ENCODE results near the gene GATM.
"Not testable (repeated sequence)": the region's sequence is repeated elsewhere in the genome, so short reads cannot be mapped to it uniquely, and the experiment has no call there.

GATM gene

GRCh38 chr15:45376300-45376928 lies 1.9 kb downstream of the GATM start:
- Mint-ChIP-seq H3K36me3 (ENCODE audit: low read depth) (no peaks in the 10 kb centered on the region), H3K27me3 (ENCODE audit: low read depth, poor library complexity) (peaks cover 69% of the 10 kb centered on the region), H3K4me3 (peak overlapping the region; percentile 85), H3K9me3 (peaks cover 4% of the 10 kb centered on the region), H3K4me1 (peaks cover 27% of the 10 kb centered on the region), H3K27ac (no peak overlapping the region)
- DNase-seq, result no peak
- TF ChIP-seq CTCF (IDR thresholded peaks at IDR 0.05), result no peak

DNA sequence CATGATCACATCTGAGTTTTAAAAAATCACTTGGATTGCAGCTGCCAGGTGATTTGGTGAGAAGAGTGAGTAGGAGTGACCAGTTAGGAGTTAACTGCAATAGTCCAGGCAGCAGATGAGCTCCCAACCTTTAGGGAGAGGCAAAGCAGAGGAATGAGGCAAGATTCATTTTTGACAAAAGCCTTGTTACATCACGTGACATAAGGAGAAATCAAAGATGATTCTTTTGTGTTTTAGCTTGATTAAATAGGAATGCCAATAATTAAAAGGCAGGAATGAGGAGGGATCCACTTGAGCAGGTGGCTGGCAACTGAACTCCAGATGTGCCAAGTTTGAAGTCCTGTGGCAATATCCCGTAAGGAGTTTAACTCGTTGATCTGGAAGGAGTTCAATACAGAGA lies 2.5 kb downstream of the GATM start:
- Mint-ChIP-seq H3K9me3 (peaks cover 4% of the 10 kb centered on the region), H3K4me3 (peak overlapping the region; percentile 19), H3K27me3 (ENCODE audit: low read depth, poor library complexity) (peaks cover 65% of the 10 kb centered on the region), H3K4me1 (peaks cover 27% of the 10 kb centered on the region), H3K27ac (no peak overlapping the region), H3K36me3 (ENCODE audit: low read depth) (no peaks in the 10 kb centered on the region)
- no peak for DNase-seq
- TF ChIP-seq CTCF (IDR thresholded peaks at IDR 0.05), result no peak

DNA sequence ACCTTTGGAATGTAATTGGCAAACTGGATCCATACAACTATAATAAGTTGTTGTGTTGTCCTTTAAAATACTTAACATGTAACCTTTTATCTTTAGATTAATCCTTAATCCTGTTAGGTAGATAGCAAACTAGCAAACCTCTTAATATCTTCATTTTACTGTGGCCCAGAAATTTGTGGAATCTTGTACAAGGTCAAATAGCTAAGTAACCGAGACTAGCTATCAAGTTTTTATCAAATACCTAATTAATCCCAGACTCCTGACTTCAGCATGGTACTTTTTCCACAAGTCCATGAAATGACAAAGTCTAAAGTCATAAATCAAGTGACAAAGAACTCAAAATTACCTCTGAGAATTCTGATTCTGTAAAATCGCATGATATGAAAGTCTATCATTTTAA lies 4.4 kb downstream of the GATM start:
- DNase-seq, result no peak
- TF ChIP-seq CTCF (IDR thresholded peaks at IDR 0.05), result no peak
- no peaks in the 10 kb centered on the region for H3K9me3 Mint-ChIP-seq
- H3K27ac Mint-ChIP-seq, result no peak overlapping the region
- H3K4me3 Mint-ChIP-seq, result no peak overlapping the region
- peaks cover 27% of the 10 kb centered on the region for H3K4me1 Mint-ChIP-seq
- H3K36me3 Mint-ChIP-seq (ENCODE audit: low read depth), result no peaks in the 10 kb centered on the region
- H3K27me3 Mint-ChIP-seq (ENCODE audit: low read depth, poor library complexity), result peaks cover 55% of the 10 kb centered on the region

DNA sequence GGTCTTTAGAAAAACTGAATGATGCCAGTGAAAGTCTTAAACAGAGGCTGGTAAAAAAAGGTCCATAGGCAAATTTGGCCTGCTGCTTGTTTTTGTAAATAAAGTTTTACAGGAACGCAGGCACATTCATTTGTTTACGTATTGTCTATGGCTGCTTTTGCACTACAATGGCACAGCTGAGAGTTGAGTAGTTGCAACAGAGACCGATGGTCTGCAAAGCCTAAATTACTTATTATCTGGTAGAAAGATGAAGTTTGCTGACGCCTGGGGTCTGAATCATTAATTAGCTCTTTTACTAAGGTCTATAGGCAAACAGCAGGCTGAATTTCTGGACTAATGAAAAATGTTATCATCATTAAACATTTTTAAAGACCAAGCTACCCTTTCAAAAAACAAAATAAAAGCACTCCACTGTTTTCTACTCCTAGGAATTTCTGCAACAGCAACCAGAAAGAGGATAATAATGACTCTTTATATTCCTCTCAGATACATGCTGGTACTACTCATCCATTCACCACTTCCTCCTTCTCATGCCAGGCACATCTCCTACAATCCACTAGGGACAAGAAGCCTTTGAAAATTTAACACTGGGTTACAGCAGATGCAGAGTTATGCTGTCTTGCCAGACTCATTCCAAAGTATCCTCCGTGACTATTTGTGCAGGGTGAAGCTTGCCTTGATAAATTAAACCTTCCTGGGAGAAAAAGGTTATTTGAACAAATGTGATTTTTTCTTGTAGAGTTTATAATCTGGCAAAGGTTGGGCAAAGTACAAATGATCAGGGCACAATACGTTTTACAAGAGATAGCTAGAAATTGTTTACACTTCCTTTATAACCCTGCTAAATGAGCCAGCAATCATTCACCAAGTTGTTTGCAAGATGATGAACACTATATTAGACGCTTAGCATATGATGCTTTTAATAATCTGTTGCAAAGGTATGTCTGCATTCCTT lies 6.0 kb downstream of the GATM start:
- Mint-ChIP-seq H3K27ac (no peak overlapping the region), H3K27me3 (ENCODE audit: low read depth, poor library complexity) (peaks cover 42% of the 10 kb centered on the region), H3K4me1 (peaks cover 20% of the 10 kb centered on the region), H3K36me3 (ENCODE audit: low read depth) (no peaks in the 10 kb centered on the region), H3K4me3 (no peak overlapping the region), H3K9me3 (no peaks in the 10 kb centered on the region)
- no peak for DNase-seq
- TF ChIP-seq CTCF (IDR thresholded peaks at IDR 0.05), result no peak

- no peaks in the 10 kb centered on the region for H3K9me3 Mint-ChIP-seq
- H3K4me1 Mint-ChIP-seq, result peaks cover 13% of the 10 kb centered on the region
- no peaks in the 10 kb centered on the region for H3K36me3 Mint-ChIP-seq (ENCODE audit: low read depth)
- H3K27me3 Mint-ChIP-seq (ENCODE audit: low read depth, poor library complexity), result peaks cover 34% of the 10 kb centered on the region
- no peak overlapping the region for H3K4me3 Mint-ChIP-seq
- no peak overlapping the region for H3K27ac Mint-ChIP-seq
- no peak for TF ChIP-seq CTCF (IDR thresholded peaks at IDR 0.05)
- DNase-seq, result no peak
Measured at GRCh38 chr15:45371546-45371945, 6.8 kb downstream of the GATM start.

DNA sequence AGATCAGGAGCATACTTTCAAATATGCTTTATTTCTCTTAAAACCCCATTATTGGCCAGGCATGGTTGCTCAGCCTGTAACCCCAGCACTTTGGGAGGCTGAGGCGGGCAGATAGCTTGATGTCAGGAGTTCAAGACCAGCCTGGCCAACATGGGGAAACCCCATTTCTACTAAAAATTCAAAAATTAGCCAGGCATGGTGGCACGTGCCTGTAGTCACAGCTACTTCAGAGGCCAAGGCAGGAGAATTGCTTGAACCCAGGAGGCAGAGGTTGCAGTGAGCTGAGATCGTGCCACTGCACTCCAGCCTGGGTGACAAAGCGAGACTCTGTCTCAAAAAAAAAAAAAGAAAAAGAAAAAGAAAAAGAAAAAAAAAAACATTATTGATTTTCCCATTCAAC lies 8.3 kb downstream of the GATM start:
- H3K4me1 Mint-ChIP-seq; H3K36me3 Mint-ChIP-seq (ENCODE audit: low read depth); H3K9me3 Mint-ChIP-seq; H3K4me3 Mint-ChIP-seq; DNase-seq; H3K27ac Mint-ChIP-seq: not testable (repeated sequence)
- peaks cover 20% of the 10 kb centered on the region for H3K27me3 Mint-ChIP-seq (ENCODE audit: low read depth, poor library complexity)

DNA sequence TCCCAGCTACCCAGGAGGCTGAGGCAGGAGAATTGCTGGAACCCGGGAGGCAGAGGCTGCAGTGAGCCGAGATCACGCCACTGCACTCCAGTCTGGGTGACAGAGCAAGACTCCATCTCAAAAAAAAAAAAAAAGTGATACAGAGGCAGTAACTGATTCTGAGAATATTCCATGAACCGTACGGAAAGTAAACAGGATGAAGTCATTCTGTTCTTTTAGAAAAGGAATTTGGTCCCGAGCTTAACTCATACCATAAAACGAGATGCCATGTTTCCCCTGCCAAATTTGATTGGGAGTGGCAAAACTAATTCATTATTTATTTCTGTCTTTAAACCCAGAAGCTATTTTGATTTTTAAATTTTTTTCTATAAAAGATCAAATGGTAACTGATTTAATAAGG lies 11.1 kb downstream of the GATM start:
- peaks cover 13% of the 10 kb centered on the region for H3K27me3 Mint-ChIP-seq (ENCODE audit: low read depth, poor library complexity)
- H3K27ac Mint-ChIP-seq, result not testable (repeated sequence)

More for the DNA sequence above, 11.1 kb downstream of the GATM start:
- not testable (repeated sequence) for H3K36me3 Mint-ChIP-seq (ENCODE audit: low read depth); DNase-seq; H3K9me3 Mint-ChIP-seq; H3K4me1 Mint-ChIP-seq; H3K4me3 Mint-ChIP-seq

Measured in nephron progenitor cell (in vitro differentiated cells).